ENCODE results near the gene CPT1C.
A peak's percentile ranks its signal among the peaks of the same experiment; 100 is the strongest.

Gene CPT1C

DNA sequence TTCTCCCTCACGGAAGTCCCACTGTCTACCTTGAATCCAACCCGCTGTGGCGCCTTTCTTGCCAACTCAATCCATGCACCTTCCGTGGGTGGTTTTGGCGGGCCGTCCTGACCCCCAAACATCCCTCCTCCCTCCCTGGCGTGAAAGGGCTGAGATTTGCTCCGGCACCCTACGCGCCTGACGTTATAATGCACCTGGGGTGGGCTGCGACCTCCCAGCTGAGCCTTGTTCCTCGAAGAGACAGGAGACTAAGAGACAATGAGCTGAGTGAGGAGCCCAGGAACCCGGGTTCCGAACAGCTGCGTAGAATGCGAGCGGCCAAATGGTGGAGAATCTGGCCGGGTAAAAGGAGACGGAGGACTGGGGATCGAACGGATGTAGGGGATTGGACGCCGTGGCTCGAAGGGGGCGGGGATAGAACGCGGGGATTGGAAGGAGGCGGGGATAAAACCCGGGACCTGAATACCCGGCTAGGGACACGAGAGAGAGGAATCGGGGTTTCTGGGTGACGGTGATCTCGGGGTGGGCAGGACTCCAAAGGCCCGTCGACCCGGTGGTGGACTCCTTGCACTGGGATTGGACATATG is at the start of gene CPT1C:
CPT1C (plus strand) TSS at position 461 of the 587 bp plus-strand sequence. CDS start 1,137 bp downstream, outside the sequence.
- peak; percentile 69 for DNase-seq

DNA sequence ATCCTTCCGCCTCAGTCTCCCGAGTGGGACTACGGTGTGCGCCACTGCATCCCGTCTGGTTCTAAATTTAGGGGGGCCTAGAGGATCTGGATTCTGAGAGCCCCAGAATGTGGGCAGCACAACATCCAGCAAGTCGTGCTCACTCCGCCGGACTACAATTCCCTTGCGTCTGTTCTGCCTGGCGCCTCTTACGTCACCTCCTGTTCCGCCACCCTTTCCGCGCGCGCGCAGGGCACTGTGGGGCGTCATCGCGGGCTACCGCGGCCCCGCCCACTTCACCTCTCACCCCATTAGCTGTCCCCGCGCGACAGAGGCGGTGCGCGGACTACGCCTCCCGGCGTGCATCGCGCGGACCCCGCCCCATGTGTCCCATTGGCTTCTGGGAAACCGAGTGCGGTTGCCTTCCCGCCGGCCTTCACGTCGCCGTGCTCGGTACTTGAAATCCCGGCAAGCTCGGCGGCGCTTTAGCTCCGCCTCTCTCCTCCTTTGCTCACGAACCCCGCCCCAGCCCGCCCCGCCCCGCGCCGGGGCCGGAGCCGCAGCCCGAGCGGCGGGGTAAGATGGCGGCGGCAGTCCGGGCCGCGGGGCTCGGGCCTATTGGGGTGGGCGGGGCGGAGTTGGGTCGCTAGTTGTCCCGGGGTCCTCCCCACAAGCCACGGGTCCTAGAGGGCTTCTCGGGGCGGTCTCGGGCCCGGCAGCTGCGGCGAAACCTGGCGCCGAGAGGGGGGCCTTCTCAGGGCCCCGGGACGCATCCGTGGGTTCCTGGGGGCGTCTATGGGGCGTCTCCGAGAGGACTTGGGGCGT is 49.0 kb upstream of the CPT1C start, which contains the start of gene SCAF1:
SCAF1 (plus strand) TSS at position 522 of the 804 bp plus-strand sequence. CDS start 2,818 bp downstream, outside the sequence.
- peak; percentile 99 for DNase-seq

DNA sequence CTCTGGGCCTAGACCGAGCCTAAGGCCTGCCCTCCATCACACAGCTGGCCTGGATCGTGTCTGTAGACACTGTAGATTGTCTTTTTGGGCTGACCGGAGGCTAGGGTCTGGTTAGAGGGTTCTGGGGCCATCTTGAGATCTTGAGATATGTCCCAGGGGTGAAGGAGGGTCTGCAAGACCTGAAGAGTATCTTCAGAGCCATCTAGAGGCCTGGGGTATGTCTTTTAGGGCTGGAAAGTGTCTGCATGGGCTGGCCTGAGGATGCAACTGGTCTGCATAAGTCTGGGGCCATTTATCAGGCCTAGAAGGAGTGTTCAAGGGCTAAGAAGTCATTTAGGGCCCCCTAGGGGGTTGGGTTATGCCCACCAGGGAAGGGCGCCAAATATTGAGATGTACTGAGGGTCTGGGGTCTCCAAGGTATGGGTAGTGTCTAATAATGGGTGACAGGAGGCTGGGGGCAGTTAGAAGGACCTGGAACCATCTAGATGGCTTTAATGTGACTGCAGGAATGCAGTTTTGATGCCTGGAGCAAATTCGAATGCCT is 48.4 kb upstream of the CPT1C start:
- DNase-seq, result no peak

DNA sequence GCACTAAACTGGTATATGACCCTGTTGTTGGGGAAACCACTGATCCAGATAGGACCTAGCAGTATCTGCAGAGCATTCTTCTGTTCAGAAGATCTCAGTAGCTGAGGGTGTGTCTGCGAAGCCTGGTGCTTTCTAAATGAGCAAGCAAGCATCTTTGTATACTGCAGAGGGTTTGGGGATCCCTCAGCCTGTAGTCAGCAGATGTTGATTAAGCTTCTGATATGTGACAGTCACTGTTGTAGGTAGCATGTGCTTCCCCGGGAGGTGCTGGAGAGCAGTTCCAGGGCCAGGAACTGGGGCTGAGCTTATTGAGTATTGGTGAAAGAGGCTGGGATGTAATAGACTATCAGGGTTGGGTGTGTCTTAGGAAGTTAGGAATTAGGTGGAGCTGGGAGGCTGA is 47.5 kb upstream of the CPT1C start:
- DNase-seq, result no peak

DNA sequence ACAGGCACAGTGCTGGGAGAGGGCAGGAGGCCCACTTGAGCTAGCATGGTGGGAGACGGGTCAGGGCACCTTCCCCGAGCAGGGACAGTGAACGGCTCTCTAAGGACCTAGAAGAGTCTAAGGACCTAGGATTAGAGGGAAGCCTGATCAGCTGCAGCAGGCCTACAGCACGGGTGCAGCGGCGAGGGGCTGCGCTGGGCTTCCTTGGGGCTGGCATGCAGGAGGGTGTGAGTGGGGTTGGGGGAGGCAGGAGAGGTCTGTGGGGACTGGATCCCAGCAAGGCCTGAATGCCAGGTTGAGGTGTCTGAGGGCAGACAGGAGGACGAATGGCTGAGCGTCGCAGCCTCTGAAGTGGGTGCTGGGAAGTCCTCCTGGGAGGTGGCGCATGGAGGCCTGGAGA is 45.3 kb upstream of the CPT1C start:
- DNase-seq, result no peak

DNA sequence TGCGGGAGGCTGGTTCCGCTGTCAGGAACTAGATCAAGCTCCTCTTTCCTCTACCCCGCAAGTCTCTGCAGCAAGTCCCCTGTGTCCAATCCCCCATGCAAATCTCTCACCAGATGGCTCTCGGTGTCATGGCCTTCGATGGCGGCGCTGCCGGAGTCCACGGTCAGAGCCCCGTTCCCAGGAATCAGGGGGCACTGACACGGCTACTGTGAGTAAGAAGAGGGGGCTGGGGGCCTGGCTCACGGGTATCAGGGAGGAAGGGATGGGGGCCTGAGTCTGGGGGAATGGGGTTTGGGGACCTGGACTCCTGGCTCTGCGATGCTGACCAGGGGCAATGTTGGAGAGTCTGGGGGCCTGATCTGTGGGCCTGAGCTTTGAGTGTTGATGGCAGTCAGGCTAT is 44.9 kb upstream of the CPT1C start:
- no peak for DNase-seq

DNA sequence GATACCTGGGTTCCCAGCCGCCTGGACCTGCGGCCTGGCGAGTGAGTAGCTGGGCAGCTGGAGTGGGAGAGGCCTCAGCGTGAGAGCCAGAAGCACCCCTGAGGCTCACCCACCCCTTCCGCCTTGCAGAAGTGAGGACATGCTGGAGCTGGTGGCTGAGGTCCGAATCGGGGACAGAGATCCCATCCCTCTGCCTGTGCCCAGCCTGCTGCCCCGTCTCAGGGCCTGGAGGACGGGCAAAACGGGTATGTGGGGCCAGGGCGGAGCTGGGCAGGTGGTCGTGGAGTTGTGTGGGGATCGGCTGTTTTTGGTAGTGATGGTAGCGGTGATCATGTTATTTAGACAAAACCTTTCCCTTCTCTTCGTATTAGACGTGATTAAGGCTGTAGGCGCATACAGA is 44.3 kb upstream of the CPT1C start:
- no peak for DNase-seq

DNA sequence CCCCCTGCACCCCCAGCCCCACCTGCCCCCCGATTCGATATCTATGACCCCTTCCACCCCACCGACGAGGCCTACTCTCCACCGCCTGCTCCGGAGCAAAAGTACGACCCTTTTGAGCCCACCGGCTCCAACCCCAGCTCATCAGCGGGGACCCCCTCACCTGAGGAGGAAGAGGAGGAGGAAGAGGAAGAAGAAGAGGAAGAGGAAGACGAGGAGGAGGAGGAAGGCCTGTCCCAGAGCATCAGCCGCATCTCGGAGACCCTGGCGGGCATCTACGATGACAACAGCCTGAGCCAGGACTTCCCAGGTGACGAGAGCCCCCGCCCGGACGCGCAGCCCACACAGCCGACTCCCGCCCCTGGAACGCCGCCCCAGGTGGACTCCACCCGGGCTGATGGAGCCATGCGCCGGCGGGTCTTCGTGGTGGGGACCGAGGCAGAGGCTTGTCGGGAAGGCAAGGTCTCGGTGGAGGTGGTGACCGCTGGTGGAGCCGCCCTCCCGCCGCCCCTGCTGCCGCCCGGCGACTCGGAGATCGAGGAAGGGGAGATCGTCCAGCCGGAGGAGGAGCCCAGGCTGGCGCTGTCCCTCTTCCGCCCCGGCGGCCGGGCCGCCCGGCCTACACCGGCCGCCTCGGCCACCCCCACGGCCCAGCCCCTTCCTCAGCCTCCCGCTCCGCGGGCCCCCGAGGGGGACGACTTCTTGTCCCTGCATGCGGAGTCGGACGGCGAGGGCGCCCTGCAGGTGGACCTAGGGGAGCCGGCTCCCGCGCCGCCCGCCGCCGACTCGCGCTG is 39.7 kb upstream of the CPT1C start:
- DNase-seq, result no peak

DNA sequence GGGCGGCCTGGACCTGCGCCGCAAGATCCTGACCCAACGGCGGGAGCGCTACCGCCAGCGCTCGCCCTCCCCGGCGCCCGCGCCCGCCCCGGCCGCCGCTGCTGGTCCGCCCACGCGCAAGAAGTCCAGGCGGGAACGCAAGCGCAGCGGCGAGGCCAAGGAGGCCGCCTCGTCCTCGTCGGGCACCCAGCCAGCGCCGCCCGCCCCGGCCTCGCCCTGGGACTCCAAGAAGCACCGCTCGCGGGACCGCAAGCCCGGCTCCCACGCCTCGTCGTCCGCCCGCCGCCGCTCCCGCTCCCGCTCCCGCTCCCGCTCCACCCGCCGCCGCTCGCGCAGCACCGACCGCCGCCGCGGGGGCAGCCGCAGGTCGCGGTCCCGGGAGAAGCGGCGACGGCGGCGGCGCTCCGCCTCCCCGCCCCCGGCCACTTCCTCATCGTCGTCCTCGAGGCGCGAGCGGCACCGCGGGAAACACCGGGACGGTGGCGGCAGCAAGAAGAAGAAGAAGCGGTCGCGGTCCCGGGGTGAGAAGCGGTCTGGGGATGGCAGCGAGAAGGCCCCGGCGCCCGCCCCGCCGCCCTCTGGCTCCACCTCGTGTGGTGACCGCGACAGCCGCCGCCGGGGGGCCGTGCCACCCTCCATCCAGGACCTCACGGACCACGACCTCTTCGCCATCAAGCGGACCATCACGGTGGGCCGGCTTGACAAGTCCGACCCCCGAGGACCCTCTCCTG is 38.9 kb upstream of the CPT1C start:
- no peak for DNase-seq

DNA sequence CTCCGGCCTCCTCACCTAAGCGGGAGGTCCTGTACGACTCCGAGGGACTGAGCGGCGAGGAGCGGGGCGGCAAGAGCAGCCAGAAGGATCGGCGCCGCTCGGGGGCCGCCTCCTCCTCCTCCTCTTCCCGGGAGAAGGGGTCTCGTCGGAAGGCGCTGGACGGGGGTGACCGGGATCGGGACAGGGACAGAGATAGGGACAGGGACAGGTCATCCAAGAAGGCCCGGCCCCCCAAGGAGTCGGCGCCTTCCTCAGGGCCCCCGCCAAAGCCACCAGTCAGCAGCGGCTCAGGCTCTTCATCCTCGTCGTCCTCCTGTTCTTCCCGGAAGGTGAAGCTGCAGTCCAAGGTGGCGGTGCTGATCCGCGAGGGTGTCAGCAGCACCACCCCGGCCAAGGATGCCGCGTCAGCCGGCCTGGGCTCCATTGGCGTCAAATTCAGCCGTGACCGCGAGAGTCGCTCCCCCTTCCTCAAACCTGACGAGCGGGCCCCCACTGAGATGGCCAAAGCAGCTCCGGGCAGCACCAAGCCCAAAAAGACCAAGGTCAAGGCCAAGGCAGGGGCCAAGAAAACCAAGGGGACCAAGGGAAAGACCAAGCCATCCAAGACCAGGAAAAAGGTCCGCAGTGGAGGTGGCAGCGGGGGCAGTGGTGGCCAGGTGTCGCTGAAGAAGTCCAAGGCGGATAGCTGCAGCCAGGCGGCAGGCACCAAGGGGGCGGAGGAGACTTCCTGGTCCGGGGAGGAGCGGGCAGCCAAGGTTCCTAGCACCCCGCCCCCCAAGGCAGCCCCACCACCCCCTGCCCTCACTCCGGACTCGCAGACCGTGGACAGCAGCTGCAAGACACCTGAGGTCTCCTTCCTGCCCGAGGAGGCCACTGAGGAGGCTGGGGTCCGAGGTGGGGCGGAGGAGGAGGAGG is 38.1 kb upstream of the CPT1C start:
- no peak for DNase-seq

DNA sequence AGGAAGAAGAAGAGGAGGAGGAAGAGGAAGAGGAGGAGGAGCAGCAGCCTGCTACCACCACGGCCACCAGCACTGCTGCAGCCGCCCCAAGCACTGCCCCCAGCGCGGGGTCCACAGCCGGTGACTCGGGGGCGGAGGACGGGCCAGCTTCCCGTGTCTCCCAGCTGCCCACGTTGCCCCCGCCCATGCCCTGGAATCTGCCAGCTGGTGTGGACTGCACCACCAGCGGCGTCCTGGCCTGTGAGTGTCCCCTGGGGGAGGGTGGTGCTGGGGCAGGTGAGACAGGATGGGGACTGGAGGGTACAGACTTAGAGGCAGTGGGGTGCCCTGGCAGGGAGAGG is 37.5 kb upstream of the CPT1C start:
- DNase-seq, result no peak

DNA sequence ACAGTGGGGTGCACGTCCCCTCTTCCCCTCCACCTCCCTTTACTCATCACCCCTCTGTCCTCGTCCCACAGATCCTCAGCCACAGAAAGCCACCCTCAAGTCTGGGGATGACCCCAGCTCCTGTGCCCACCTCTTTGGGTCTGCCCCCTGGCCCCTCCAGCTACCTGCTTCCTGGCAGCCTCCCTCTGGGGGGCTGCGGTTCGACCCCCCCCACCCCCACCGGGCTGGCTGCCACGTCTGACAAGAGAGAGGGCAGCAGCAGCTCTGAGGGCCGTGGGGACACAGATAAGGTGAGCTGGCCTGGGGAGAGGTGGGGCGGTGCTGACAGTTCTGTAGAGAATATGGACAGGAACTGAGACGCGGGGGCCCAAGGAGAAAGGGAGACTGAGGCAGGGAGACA is 36.3 kb upstream of the CPT1C start:
- no peak for DNase-seq

DNA sequence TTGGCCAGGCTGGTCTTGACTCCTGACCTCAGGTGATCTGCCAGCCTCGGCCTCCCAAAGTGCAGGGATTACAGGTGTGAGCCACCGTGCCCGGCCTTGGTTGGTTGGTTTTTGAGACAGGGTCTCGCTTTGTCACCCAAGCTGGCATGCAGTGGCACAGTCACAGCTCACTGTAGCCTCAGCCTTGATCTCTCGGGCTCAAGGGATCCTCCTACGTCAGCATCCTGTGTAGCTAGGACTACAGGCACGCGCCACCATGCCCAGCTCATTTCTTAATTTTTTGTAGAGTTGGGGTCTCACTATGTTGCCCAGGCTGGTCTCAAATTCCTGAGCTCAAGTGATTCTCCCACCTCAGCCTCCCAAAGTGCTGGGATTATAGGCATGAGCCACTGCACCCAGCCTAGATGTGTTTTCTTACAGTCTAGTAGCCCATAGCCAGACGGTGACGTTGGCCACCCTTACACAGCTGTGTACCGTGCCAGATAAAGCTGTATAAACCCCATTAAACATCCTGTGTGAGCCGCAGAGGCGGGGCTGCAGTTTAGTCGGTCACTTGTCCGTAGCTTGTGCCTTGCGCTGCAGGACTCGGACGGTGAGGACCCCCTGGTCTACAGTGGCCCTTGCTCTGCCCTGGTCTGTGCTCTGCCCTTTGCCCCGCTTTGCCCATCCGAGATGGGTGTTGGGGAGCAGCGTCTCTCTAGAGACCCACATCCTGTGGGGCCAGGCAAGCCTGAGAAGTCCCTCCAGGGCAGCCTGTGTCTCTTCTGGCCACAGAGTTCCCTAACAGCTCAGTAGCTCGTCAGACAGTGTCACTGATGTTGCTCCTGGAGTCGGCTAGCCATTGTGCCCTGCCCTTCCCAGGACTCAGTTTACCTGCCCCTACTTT is 35.1 kb upstream of the CPT1C start:
- DNase-seq, result no peak

DNA sequence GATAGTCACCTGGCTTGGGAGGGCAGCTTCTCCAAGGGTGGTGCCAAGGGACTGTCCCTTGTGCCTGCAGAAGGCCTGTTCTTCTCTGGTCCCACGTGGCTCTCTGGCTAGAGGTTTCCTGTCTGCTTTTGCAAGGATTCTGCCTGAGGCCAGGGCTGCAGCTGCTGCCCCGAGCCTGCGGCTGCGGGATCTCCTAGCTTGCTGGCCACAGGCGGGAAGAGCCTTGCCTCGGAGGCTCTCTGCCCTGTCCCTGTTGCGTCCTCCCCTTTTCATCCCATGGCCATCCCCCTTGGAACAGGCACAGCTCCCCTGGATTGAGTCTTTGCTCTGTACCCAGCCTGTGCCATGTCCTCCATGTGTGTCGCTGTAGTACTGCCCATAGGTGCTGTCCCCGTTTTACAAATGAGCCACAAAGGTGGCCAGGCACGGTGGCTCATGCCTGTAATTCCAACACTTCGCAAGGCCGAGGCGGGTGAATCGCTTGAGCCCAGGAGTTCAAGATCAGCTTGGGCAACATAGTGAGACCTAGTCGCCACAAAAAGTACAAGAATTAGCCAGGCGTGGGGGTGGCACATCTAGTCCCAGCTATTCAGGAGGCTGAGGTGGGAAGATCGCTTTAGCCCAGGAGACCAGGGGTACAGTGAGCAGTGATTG is 34.3 kb upstream of the CPT1C start:
- DNase-seq, result no peak

DNA sequence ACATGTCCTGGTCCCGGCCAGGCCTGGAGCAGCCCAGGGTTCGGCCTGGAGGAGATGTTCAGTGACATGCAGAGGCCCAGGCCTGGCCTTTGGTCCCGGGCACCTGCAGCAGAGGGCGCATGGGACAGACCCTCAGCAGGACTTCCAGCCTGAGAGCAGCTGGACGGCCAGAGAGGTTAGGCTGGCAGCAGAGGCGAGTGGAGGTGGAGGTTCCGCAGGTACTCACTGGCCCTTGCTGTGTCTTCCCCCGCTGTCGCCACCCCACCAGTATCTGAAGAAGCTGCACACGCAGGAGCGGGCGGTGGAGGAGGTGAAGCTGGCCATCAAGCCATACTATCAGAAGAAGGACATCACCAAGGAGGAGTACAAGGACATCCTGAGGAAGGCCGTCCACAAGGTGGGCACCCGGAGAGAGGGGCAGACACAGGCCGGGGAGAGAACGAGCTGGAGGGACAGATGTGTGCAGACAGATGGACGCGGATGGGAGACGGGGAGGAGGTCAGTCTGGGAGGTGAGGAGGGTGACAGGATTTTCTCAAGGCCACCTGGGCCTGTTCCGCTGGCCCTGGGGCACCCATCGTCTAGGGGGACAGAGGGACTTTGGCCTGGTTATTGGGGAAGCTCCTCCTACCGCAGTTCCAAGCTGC is 33.3 kb upstream of the CPT1C start:
- no peak for DNase-seq

DNA sequence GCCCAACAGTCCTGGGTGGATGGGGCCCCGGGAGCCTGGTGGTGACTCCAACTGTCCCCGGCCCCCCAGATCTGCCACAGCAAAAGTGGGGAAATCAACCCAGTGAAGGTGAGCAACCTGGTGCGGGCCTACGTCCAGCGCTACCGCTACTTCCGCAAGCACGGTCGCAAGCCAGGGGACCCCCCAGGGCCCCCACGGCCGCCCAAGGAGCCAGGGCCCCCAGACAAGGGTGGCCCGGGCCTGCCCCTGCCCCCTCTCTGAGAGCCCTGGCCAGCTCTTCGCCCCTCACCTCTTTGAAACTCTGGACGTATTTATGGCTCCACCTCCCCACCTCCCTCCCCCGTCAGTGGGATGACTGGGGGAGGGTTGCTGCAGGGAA is 32.8 kb upstream of the CPT1C start:
- DNase-seq, result no peak

DNA sequence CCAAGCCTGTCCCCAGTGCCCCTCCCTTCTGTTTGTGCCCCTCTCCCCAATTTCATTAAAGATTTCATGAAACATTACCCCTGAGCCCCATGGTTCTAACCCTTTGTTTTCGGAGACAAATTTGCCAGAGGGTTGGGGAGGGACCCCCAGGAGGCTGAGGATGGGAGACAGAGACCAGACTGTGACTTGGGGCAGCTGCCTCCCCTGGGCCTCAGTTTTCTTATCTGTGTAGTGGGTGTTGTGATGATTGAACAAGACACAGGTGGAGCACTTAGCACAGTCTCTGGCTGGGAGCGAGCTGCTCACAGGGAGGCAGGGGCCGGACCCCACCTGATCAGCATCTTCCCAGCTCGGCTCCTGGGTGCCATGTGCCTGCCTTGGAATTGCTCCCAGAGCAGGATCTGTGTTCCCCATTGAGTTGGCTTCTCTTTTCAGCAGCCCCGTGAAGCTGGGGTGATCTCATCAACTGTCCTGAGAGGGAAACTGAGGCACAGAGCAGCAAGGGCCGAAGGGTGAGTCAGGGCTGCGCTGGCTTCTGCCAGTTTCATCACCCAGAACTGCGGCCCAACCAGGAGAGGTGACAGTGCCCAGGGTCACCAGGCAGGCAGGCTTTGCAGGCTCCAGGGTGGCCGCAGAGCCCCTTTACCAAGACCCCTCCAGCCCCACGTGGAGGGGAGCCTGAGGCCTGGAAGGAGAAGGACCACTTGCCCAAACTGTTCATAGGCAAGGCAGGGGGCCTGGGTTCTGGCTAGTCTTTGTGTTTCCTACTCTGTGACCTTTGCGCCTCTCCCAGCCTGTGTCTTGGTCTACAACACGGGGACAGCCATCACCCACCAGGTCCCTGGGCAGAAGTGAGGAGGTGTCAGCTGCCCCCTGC is 32.1 kb upstream of the CPT1C start:
- DNase-seq, result no peak

DNA sequence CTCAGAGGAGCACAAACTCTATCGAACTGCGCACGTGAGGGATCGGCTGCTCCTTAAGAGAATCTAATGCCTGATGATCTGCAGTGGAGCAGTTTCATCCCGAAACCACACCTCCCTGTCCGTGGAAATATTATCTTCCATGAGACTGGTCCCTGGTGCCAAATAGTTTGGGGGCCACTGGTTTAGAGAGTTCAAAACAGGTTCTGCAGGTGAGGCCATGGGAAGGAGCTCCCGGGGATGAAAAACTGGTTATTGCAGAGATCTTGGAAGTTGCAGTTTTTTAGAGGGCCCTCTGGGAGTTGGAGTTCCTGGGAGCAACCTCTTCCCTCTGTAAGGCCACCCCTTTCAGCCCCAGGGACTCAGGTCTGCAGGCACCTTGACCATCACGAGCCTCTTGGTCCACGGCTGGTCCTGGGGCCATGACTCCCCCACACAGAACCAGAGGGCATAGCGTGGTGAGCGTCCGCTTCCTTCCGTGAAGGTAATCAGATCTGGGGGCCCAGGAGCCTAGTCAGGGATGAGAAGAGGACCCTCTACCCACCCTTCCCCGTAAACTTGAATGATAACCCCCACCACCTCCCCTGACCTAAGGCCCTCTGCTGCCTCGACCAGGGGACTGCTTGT is 30.5 kb upstream of the CPT1C start:
- no peak for DNase-seq
